Right lung (tissue), 5 donors: ENCODE measurements around the gene CCDC182. TPM values are rescaled to one million over a fixed set of nuclear protein-coding genes. Genes with fewer than 3 reads are reported as not detected.

ENCODE experiments used
- DNase-seq, 2 donors: peaks; one replicate each; pipeline ENCODE4 v3.0.0-alpha.2; 2013
- polyA plus RNA-seq, 5 donors: library from polyadenylated mRNA; unstranded; fragments of 120-200 nt; gene quantifications; one replicate each; pipeline versions ENCODE4 v1.2.1 to v1.2.3, GENCODE V29; 2013; ENCODE audit warnings: inconsistent platforms in 1 of 5, low replicate concordance in 1 of 5; ENCODE audit not compliant: insufficient read length in 5 of 5, insufficient read depth in 1 of 5

The CCDC182 gene
- polyA plus RNA-seq, 5 donors = not detected

- no peak for DNase-seq
Observed at GRCh38 chr17:57727630-57728175, 17.4 kb downstream of the CCDC182 start.

- no peak for DNase-seq
Observed at GRCh38 chr17:57726838-57727237, 18.3 kb downstream of the CCDC182 start.

DNA sequence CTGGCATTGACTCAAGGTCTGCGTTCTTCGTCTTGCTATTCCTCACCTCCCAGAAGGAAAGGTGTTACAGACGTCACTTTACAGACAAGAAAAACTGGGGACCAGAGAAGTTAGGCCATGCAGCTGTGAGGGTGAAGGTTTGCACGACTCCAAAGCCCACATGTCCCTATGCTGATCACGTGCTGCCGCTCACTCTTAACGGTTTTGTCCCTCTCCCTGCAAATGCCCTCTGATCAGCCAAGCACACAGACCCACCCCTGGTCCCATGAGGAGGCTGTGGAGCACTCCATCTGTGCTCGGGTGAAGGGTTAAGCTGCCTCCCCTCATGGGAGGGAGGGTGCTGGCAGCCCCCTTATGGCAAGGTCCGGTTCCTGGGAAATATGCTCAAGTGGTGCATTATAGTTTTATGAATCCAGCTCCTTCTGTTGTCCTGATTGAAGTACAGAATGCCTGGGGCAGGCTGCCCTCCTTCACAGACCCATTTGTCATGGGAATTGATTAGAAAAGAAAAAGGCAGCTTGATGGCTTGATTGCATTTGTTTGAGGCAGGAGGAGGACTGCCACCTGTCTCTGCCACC is 18.8 kb downstream of the CCDC182 start:
- DNase-seq = no peak

GRCh38 chr17:57724729-57725125 is 20.4 kb downstream of the CCDC182 start:
- DNase-seq = no peak

GRCh38 chr17:57724026-57724728 is 20.9 kb downstream of the CCDC182 start:
- no peak for DNase-seq

DNA sequence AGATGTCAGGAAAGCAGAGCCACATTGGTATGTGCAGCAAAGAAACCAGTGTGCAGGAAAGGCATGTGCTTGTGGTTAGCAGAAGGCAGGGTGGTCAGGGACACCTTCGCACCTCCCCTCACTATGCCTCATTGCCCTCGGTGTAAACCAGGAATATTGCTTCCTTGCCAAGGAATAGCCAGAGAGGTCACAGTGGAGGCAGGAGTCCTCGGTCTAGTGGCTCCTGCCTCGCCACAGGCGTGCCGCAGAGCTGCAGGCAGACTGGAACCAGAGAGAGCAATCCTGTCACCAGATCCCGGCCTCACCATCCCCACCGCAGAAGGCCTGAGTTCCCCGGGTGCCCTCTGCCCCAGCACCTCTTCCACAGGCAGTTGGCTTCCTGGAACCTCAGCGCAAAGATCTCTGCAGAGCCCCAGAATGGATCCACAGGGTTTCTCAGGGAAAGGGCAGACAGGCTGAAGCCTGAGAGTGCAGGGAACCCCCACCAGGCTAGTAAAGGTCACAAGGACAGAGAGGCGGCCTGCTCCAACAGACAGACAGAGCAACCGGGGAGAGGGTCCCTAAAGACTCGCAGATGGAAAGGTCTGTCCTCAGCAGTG is 21.6 kb downstream of the CCDC182 start:
- DNase-seq = no peak

GRCh38 chr17:57722704-57723043 is 22.4 kb downstream of the CCDC182 start:
- DNase-seq = no peak

DNA sequence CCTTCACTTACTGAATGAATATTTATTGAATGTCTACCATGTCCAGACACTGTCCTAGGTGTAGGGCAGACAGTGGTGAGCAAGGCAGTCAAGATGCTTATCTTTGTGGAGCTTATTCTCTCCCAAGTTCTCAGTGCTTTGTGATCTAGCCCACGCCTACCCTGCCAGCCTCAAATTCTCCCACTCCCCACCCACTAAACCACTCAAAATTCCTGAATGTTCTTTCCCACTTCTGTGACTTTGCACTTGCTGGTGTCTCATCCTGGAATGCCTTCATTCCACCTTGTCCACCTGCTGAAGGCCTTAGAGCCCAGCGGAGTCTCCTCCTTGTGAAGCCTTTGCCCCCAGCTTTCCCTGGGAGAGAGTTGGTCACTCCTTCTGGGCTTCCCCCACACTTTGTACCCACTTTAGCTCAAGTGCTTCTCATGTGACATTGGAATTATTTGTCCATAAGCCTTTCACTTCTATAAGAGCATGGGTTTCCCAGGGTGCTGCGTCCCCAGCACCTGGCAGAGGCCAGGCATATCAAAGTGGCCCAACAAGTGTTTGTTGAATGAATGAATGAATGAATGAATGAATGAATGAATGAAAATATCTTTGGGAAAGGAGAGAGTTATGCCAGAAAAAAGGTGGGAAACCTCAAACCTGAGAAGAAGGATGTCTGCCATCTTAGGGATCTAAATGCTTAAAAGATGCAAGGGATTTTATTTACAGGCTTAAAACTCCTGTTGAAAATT is 23.0 kb downstream of the CCDC182 start:
- DNase-seq = no peak

DNA sequence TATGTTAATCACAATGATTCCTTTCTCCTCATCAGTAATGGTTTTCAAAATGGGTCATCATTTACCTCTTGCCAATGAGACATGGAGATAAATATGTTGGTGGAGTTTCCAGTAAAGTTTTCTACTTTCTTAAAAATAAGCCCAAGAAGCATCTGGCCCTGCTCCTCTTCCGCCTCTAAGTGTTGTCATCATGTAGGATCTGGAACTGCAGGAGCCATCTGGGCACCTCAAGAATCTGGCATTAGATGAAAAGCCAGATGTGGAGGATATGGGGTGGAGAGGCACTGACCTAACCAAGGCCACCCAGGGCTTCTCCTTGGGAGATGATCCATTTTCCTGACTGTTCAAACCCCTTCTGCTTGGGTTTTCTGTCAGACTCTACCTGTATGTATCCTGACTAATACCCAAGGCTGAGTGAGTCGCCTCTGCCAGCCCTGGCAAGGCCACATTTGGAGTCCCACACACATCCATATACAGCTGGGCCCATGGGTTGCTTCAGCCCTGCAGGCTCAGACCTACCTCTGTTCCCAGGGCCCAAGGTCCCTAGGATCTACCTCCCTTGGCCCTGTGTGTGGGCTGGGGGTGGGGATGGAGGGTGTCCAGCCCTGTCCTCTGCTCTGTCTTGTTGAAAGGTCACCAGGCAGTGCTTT is 24.6 kb downstream of the CCDC182 start:
- DNase-seq = no peak

GRCh38 chr17:57718878-57719277 is 26.2 kb downstream of the CCDC182 start:
- DNase-seq = no peak

- no peak for DNase-seq
Observed at GRCh38 chr17:57715981-57716380, 29.1 kb downstream of the CCDC182 start.

GRCh38 chr17:57714665-57715180 is 30.4 kb downstream of the CCDC182 start:
- no peak for DNase-seq

GRCh38 chr17:57713140-57713539 is 32.0 kb downstream of the CCDC182 start:
- DNase-seq = no peak

- no peak for DNase-seq
Observed at GRCh38 chr17:57708410-57708809, 36.7 kb downstream of the CCDC182 start.

DNA sequence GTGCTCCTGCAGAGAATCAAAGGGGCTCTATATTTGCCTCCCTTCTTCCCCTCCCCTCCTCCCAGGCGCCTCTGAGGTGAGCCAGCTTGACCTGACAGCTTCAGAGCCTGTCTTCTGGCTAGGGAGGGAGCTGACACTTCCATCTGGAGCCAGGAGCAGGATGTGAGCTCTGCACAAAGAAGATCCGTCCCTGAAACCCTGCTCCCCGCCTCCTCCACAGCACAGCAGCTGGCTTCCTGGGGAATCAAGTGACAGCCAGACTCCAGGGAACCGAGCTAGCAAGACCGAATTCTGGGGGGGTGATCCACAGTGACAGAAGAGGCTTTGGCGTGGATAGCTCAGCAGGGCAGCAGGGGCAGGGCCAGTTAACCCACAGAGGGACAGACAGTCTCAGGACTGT is 37.2 kb downstream of the CCDC182 start:
- DNase-seq = peak; percentile 60 to 66

DNA sequence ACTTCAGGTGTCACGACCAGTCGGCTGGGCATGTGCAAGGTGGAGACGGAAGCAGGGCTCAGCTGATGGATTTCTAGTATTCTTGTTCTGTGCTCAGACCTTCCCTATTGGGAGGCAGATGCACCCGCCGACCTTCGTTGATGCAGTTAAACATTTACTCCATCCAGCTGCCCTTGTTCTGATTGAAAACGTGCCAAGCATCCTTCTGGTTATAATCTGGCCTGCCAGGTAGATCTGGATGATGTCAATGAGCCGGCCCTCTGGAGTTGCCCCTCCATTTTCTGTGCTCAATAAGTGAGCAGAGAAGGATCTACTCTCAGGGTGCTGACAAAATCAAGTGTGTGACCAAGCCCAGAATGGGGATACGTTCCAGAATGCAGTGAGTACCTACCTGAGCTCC is 38.3 kb downstream of the CCDC182 start:
- no peak for DNase-seq

GRCh38 chr17:57705921-57706695 is 39.0 kb downstream of the CCDC182 start:
- no peak for DNase-seq

GRCh38 chr17:57704448-57704847 is 40.7 kb downstream of the CCDC182 start:
- no peak for DNase-seq

- DNase-seq = no peak
Observed at GRCh38 chr17:57703273-57703672, 41.8 kb downstream of the CCDC182 start.

GRCh38 chr17:57701124-57701523 is 44.0 kb downstream of the CCDC182 start:
- DNase-seq = no peak

DNA sequence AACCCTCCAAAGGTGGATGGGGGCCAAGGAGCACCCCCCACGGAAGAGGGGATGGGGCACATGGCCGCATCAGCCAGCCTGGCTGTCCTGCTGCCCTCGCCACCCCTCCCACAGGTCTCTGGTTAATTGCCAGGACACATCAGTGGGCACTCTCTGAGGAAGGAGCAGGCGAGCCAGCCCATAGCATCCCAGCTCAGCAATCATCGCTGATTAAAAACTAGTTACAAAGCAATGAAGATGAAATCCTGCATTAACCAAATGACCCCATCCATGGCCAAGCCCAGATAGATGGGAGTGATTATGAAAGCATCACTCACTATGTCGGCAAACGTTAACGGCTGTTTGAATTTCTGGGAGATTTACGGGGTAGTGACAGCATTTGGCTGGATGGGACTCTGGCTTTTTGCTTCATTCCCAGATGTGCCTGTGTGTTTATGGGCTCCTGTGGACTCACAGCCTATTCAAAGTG is 45.3 kb downstream of the CCDC182 start:
- DNase-seq = peak; percentile 69 to 74
